GM23338 (cell line): ENCODE data around the gene CD177. TPM values are rescaled to one million over a fixed set of nuclear protein-coding genes. Genes with fewer than 3 reads are reported as not detected.

Experiments used
- JUNB ChIP-seq: IDR thresholded peaks from one replicate; pipeline ENCODE4 v1.6.1; 2016; ENCODE audit warnings: antibody characterized with exemption; ENCODE audit not compliant: unreplicated experiment
- NANOG ChIP-seq: IDR thresholded peaks from 2 replicates; pipeline ENCODE4 v1.6.1; 2016; ENCODE audit warnings: antibody characterized with exemption, borderline replicate concordance
- POLR2AphosphoS5 ChIP-seq: IDR thresholded peaks from 2 replicates; pipeline ENCODE4 v1.6.1; 2016; ENCODE audit warnings: antibody characterized with exemption, low read depth
- ZNF114 ChIP-seq: fragments of 250-450 bp; sonication (Bioruptor Pico); IDR thresholded peaks from 2 replicates; pipeline ENCODE4 v1.5.0; 2020; ENCODE audit warnings: mild to moderate bottlenecking, moderate library complexity
- polyA plus RNA-seq: library from polyadenylated mRNA; unstranded; fragments of >200 nt; fragmentation: Nextera tagmentation; extraction: Ambion mirVana; gene quantifications from 2 replicates; pipeline ENCODE4 v1.2.1, GENCODE V29; 2016
- total RNA-seq: library from RNA; depleted of rRNA; stranded (reverse); fragments of >200 nt; shearing (Covaris generic); gene quantifications from 2 replicates; pipeline ENCODE4 v1.2.3, GENCODE V29; 2014
- TF ChIP-seq, protein P1 (sequence below): fragments of 250-450 bp; sonication (Bioruptor Pico); IDR thresholded peaks from 2 replicates; pipeline ENCODE4 v1.5.0; 2020; ENCODE audit warnings: mild to moderate bottlenecking, moderate library complexity
- TF ChIP-seq, protein P2 (sequence below): IDR thresholded peaks from one replicate; pipeline ENCODE4 v1.6.1; 2018; ENCODE audit warnings: antibody characterized with exemption; ENCODE audit not compliant: unreplicated experiment

Gene CD177
- total and polyA plus RNA-seq, 2 experiments from 2014 or later = 0.50 to 0.90 TPM

DNA sequence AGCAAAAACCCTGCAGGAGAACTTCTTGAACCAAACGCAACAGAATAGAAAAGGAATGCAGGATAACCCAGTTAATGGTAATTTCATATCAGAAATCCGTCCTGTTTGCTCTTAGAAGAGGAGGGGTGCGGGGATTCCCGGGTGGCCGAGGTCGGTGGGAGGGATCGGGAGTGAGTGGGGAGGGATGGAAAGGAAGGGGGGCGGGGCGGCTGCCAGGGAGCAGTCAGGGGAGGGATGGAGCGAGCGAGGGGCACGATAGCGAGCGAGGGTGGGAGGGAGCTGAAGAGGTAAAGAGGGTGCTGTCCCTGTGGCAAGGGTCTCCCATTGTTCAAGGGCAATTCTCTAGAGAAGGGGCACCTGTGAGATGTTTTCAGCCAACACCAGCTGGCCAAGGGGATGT, 26.5 kb downstream of the CD177 start (continued):
- TF ChIP-seq, protein P1, sequence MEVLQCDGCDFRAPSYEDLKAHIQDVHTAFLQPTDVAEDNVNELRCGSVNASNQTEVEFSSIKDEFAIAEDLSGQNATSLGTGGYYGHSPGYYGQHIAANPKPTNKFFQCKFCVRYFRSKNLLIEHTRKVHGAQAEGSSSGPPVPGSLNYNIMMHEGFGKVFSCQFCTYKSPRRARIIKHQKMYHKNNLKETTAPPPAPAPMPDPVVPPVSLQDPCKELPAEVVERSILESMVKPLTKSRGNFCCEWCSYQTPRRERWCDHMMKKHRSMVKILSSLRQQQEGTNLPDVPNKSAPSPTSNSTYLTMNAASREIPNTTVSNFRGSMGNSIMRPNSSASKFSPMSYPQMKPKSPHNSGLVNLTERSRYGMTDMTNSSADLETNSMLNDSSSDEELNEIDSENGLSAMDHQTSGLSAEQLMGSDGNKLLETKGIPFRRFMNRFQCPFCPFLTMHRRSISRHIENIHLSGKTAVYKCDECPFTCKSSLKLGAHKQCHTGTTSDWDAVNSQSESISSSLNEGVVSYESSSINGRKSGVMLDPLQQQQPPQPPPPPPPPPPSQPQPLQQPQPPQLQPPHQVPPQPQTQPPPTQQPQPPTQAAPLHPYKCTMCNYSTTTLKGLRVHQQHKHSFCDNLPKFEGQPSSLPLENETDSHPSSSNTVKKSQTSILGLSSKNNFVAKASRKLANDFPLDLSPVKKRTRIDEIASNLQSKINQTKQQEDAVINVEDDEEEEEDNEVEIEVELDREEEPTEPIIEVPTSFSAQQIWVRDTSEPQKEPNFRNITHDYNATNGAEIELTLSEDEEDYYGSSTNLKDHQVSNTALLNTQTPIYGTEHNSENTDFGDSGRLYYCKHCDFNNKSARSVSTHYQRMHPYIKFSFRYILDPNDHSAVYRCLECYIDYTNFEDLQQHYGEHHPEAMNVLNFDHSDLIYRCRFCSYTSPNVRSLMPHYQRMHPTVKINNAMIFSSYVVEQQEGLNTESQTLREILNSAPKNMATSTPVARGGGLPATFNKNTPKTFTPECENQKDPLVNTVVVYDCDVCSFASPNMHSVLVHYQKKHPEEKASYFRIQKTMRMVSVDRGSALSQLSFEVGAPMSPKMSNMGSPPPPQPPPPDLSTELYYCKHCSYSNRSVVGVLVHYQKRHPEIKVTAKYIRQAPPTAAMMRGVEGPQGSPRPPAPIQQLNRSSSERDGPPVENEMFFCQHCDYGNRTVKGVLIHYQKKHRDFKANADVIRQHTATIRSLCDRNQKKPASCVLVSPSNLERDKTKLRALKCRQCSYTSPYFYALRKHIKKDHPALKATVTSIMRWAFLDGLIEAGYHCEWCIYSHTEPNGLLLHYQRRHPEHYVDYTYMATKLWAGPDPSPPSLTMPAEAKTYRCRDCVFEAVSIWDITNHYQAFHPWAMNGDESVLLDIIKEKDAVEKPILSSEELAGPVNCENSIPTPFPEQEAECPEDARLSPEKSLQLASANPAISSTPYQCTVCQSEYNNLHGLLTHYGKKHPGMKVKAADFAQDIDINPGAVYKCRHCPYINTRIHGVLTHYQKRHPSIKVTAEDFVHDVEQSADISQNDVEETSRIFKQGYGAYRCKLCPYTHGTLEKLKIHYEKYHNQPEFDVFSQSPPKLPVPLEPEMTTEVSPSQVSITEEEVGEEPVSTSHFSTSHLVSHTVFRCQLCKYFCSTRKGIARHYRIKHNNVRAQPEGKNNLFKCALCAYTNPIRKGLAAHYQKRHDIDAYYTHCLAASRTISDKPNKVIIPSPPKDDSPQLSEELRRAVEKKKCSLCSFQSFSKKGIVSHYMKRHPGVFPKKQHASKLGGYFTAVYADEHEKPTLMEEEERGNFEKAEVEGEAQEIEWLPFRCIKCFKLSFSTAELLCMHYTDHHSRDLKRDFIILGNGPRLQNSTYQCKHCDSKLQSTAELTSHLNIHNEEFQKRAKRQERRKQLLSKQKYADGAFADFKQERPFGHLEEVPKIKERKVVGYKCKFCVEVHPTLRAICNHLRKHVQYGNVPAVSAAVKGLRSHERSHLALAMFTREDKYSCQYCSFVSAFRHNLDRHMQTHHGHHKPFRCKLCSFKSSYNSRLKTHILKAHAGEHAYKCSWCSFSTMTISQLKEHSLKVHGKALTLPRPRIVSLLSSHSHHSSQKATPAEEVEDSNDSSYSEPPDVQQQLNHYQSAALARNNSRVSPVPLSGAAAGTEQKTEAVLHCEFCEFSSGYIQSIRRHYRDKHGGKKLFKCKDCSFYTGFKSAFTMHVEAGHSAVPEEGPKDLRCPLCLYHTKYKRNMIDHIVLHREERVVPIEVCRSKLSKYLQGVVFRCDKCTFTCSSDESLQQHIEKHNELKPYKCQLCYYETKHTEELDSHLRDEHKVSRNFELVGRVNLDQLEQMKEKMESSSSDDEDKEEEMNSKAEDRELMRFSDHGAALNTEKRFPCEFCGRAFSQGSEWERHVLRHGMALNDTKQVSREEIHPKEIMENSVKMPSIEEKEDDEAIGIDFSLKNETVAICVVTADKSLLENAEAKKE = no peak
- no peak for TF ChIP-seq JUNB
- TF ChIP-seq, protein P2, sequence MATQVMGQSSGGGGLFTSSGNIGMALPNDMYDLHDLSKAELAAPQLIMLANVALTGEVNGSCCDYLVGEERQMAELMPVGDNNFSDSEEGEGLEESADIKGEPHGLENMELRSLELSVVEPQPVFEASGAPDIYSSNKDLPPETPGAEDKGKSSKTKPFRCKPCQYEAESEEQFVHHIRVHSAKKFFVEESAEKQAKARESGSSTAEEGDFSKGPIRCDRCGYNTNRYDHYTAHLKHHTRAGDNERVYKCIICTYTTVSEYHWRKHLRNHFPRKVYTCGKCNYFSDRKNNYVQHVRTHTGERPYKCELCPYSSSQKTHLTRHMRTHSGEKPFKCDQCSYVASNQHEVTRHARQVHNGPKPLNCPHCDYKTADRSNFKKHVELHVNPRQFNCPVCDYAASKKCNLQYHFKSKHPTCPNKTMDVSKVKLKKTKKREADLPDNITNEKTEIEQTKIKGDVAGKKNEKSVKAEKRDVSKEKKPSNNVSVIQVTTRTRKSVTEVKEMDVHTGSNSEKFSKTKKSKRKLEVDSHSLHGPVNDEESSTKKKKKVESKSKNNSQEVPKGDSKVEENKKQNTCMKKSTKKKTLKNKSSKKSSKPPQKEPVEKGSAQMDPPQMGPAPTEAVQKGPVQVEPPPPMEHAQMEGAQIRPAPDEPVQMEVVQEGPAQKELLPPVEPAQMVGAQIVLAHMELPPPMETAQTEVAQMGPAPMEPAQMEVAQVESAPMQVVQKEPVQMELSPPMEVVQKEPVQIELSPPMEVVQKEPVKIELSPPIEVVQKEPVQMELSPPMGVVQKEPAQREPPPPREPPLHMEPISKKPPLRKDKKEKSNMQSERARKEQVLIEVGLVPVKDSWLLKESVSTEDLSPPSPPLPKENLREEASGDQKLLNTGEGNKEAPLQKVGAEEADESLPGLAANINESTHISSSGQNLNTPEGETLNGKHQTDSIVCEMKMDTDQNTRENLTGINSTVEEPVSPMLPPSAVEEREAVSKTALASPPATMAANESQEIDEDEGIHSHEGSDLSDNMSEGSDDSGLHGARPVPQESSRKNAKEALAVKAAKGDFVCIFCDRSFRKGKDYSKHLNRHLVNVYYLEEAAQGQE = no peak
- TF ChIP-seq POLR2AphosphoS5 = no peak
- TF ChIP-seq ZNF114 (CRISPR knock-in tag) = no peak
- TF ChIP-seq NANOG = no peak
